AG04449 (cell line): ENCODE measurements around the gene EGFL8.

Source experiments
- CTCF ChIA-PET: fragments of 350-600 bp; formaldehyde crosslinking; extraction: SDS; loops from one replicate; lab custom pipeline; 2021; ENCODE audit warnings: antibody characterized with exemption; lab: Yijun Ruan, JAX
- POLR2A ChIA-PET: fragments of 400-600, 350-600 bp; formaldehyde crosslinking; extraction: SDS; loops from one replicate; lab custom pipeline; 2020; ENCODE audit warnings: antibody characterized with exemption, inconsistent platforms; lab: Yijun Ruan, JAX
- DNase-seq: peaks from one replicate; pipeline ENCODE4 v3.0.0-alpha.2; 2010; ENCODE audit warnings: low read depth, low spot score
- H3K4me3 ChIP-seq: 2 replicates; pipeline ENCODE4 v1.5.1; 2011; ENCODE audit warnings: low read depth, mild to moderate bottlenecking, control low read depth, low read length
- TF ChIP-seq, protein P1 (sequence below): IDR thresholded peaks from one replicate; pipeline ENCODE4 v1.5.1; 2011; ENCODE audit warnings: mild to moderate bottlenecking, moderate library complexity, low read length, control low read depth, inconsistent platforms; ENCODE audit not compliant: insufficient read depth; ENCODE audit errors: missing control alignments

EGFL8 gene

DNA sequence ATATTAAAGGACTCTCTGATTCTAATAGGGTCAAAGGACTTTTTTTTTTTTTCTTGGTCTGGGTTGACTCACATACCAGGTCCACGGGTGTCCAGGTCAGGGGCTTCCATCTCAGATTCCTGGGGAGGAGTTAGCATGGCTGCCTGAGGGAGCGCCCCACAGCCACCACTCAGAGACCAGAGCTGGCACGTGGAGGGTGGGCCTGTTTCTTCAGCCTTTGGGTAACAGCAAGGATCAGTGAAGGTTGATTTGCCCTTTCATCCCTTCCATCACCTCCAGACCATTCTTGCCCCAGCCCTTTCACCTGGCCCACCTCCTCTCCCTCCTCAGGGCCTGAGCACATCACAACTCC is 33.9 kb downstream of the EGFL8 start:
- CTCF ChIA-PET: interaction anchor here (0.7 to 2.0 kb wide), 2 partner anchors 80 to 121 kb away, joined by 3 to 6 read pairs; no protein-coding TSS in a partner anchor
- POLR2A ChIA-PET: no interaction called here

GRCh38 chr6:32198866-32199265 is 34.5 kb downstream of the EGFL8 start:
- CTCF ChIA-PET: no interaction called here
- DNase-seq: no peak
- TF ChIP-seq, protein P1, sequence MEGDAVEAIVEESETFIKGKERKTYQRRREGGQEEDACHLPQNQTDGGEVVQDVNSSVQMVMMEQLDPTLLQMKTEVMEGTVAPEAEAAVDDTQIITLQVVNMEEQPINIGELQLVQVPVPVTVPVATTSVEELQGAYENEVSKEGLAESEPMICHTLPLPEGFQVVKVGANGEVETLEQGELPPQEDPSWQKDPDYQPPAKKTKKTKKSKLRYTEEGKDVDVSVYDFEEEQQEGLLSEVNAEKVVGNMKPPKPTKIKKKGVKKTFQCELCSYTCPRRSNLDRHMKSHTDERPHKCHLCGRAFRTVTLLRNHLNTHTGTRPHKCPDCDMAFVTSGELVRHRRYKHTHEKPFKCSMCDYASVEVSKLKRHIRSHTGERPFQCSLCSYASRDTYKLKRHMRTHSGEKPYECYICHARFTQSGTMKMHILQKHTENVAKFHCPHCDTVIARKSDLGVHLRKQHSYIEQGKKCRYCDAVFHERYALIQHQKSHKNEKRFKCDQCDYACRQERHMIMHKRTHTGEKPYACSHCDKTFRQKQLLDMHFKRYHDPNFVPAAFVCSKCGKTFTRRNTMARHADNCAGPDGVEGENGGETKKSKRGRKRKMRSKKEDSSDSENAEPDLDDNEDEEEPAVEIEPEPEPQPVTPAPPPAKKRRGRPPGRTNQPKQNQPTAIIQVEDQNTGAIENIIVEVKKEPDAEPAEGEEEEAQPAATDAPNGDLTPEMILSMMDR: no peak
- POLR2A ChIA-PET: no interaction called here
- H3K4me3 ChIP-seq: no peak overlapping the region

More for the DNA sequence above, 33.9 kb downstream of the EGFL8 start:
- H3K4me3 ChIP-seq: no peak overlapping the region
- DNase-seq: no peak
- TF ChIP-seq, protein P1: no peak

GRCh38 chr6:32200711-32201475 is 36.5 kb downstream of the EGFL8 start:
- ChIA-PET CTCF (interaction anchor here (0.6 kb wide), 1 partner anchor 102 kb away, joined by 3 read pairs; no protein-coding TSS in a partner anchor), POLR2A (no interaction called here)
- no peak for DNase-seq
- TF ChIP-seq, protein P1: no peak
- no peak overlapping the region for H3K4me3 ChIP-seq

DNA sequence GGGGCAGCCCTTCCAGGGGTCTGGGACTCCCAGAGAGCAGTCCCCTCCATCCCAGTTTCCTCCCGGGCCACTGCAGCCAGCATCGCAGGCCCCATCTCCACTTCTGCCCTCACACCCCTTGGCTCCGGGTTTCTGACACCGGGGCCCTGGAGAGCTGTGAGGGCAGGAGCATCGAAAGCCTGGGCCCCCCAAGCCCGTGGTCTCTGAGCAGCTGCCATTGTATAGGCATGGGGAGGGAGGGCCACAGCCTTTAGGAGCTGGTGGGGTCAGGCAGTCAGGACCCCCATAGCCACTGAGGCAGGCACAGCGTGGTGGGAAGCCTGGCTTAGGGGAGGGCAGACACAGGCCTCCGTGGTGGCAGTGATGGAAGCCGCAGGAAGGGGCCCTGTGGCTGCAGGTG is 37.8 kb downstream of the EGFL8 start:
- no peak overlapping the region for H3K4me3 ChIP-seq
- ChIA-PET POLR2A (no interaction called here), CTCF (no interaction called here)

GRCh38 chr6:32203426-32204267 is 39.3 kb downstream of the EGFL8 start:
- DNase-seq: no peak
- ChIA-PET POLR2A (no interaction called here), CTCF (interaction anchor here (0.9 to 1.6 kb wide), 1 partner anchor 8 kb away, joined by 4 to 6 read pairs; no protein-coding TSS in a partner anchor)
- no peak overlapping the region for H3K4me3 ChIP-seq
- TF ChIP-seq, protein P1: no peak

More for the DNA sequence above, 37.8 kb downstream of the EGFL8 start:
- TF ChIP-seq, protein P1: no peak
- no peak for DNase-seq

GRCh38 chr6:32204268-32204715 is 39.9 kb downstream of the EGFL8 start:
- ChIA-PET POLR2A (no interaction called here), CTCF (interaction anchor here (1.2 to 1.6 kb wide), 2 partner anchors 9 to 41 kb away, joined by 4 to 6 read pairs; no protein-coding TSS in a partner anchor)
- TF ChIP-seq, protein P1: no peak
- DNase-seq: no peak
- H3K4me3 ChIP-seq: no peak overlapping the region
